Measurements from ENCODE around the gene FEM1C. TPM values are rescaled to one million over a fixed set of nuclear protein-coding genes. Genes with fewer than 3 reads are reported as not detected.

The FEM1C gene
- total and polyA plus RNA-seq, 9 of the 15 experiments (the other 6 are each of a cell fraction or from before 2014, with no cell fraction given), result 1.4 to 9.3 (median 4.3) TPM

GRCh38 chr5:115544436-115545350, at the start of gene FEM1C (continued):
- TF ChIP-seq GTF2A2 (tag; IDR thresholded peaks at IDR 0.05), result no peak
- peak; percentile 43; the same call in 1 of the 2 replicates for TF ChIP-seq CEBPB (tag; IDR thresholded peaks at IDR 0.05)
- TF ChIP-seq ZBTB49 (CRISPR knock-in tag; IDR thresholded peaks at IDR 0.05; ENCODE audit: borderline replicate concordance), result no peak
- peak; percentile 86 for TF ChIP-seq HMGN3 (IDR thresholded peaks at IDR 0.05; ENCODE audit: borderline replicate concordance, extremely low read depth, insufficient read length, low read depth, low read length)
- no peak for TF ChIP-seq ZNF668 (CRISPR knock-in tag; IDR thresholded peaks at IDR 0.05)
- TF ChIP-seq, protein P1, sequence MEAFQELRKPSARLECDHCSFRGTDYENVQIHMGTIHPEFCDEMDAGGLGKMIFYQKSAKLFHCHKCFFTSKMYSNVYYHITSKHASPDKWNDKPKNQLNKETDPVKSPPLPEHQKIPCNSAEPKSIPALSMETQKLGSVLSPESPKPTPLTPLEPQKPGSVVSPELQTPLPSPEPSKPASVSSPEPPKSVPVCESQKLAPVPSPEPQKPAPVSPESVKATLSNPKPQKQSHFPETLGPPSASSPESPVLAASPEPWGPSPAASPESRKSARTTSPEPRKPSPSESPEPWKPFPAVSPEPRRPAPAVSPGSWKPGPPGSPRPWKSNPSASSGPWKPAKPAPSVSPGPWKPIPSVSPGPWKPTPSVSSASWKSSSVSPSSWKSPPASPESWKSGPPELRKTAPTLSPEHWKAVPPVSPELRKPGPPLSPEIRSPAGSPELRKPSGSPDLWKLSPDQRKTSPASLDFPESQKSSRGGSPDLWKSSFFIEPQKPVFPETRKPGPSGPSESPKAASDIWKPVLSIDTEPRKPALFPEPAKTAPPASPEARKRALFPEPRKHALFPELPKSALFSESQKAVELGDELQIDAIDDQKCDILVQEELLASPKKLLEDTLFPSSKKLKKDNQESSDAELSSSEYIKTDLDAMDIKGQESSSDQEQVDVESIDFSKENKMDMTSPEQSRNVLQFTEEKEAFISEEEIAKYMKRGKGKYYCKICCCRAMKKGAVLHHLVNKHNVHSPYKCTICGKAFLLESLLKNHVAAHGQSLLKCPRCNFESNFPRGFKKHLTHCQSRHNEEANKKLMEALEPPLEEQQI (IDR thresholded peaks at IDR 0.05), result 0 out of 2 replicates have a peak, but pooled peaks have one; percentile 65
- TF ChIP-seq REST (IDR thresholded peaks at IDR 0.05; ENCODE audit: borderline replicate concordance), result peak; percentile 24; the same call in 1 of the 2 replicates
- 0 out of 2 replicates have a peak, but pooled peaks have one; percentile 30 for TF ChIP-seq REST (CRISPR knock-in tag; IDR thresholded peaks at IDR 0.05; ENCODE audit: low read depth)
- TF ChIP-seq, protein P2, sequence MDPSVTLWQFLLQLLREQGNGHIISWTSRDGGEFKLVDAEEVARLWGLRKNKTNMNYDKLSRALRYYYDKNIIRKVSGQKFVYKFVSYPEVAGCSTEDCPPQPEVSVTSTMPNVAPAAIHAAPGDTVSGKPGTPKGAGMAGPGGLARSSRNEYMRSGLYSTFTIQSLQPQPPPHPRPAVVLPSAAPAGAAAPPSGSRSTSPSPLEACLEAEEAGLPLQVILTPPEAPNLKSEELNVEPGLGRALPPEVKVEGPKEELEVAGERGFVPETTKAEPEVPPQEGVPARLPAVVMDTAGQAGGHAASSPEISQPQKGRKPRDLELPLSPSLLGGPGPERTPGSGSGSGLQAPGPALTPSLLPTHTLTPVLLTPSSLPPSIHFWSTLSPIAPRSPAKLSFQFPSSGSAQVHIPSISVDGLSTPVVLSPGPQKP (CRISPR knock-in tag; IDR thresholded peaks at IDR 0.05), result no peak
- no peak for TF ChIP-seq RHOXF2B (CRISPR knock-in tag; conservative IDR thresholded peaks at IDR 0.05)
- no peak for TF ChIP-seq KAT2B (IDR thresholded peaks at IDR 0.05; ENCODE audit: low read depth, low read length)
- no peak for TF ChIP-seq ZFPM2 (CRISPR knock-in tag; IDR thresholded peaks at IDR 0.05)
